Measurements from ENCODE around the gene SNAPC5. TPM values are rescaled to one million over a fixed set of nuclear protein-coding genes. Genes with fewer than 3 reads are reported as not detected.

The SNAPC5 gene
- total RNA-seq, 1 donor from 2014 or later, result 12.7 TPM

GRCh38 chr15:66484539-66485112 lies 12.9 kb downstream of the SNAPC5 start:
- no peak overlapping the region for H3K27ac Mint-ChIP-seq (ENCODE audit: unreplicated experiment)
- H2AFZ ChIP-seq (ENCODE audit: low read depth, low read length), result no peak overlapping the region
- H3K4me3 Mint-ChIP-seq (ENCODE audit: unreplicated experiment), result no peak overlapping the region
- no peak overlapping the region for H3K27ac ChIP-seq (ENCODE audit: low read depth, low read length)
- H3K9me3 ChIP-seq (ENCODE audit: insufficient read depth, low read depth, low read length), result no peaks in the 10 kb centered on the region
- no peaks in the 10 kb centered on the region for H3K9me3 Mint-ChIP-seq (ENCODE audit: unreplicated experiment)
- TF ChIP-seq CTCF (IDR thresholded peaks at IDR 0.05; ENCODE audit: insufficient read depth, low read depth, low read length) (no peak), EZH2 (IDR thresholded peaks at IDR 0.05; ENCODE audit: insufficient read depth, low read length) (no peak)
- H3K27me3 ChIP-seq (ENCODE audit: insufficient read depth, low read length), result no peaks in the 10 kb centered on the region
- H3K36me3 ChIP-seq (ENCODE audit: insufficient read depth, low read length), result peaks cover 29% of the 10 kb centered on the region
- DNase-seq (ENCODE audit: low read depth) (no peak), FAIRE-seq (no peak)
- no peak overlapping the region for H3K4me2 ChIP-seq (ENCODE audit: low read length)
- peaks cover 32% of the 10 kb centered on the region for H4K20me1 ChIP-seq (ENCODE audit: insufficient read depth, low read length)
- H3K27me3 Mint-ChIP-seq (ENCODE audit: low read depth, unreplicated experiment), result no peaks in the 10 kb centered on the region
- H3K4me3 ChIP-seq (ENCODE audit: insufficient read depth, low read depth, low read length), result no peak overlapping the region
- H3K4me1 ChIP-seq (ENCODE audit: insufficient read depth, low read length), result peaks cover 8% of the 10 kb centered on the region
- peaks cover 5% of the 10 kb centered on the region for H3K79me2 ChIP-seq (ENCODE audit: insufficient read depth, low read length)
- no peak overlapping the region for H3K9ac ChIP-seq (ENCODE audit: low read length)
- peaks cover 22% of the 10 kb centered on the region for H3K36me3 Mint-ChIP-seq (ENCODE audit: low read depth, unreplicated experiment)
- peaks cover 19% of the 10 kb centered on the region for H3K4me1 Mint-ChIP-seq (ENCODE audit: low read depth, unreplicated experiment)

GRCh38 chr15:66483131-66483566 lies 14.4 kb downstream of the SNAPC5 start:
- Histone ChIP-seq H3K4me1 (ENCODE audit: insufficient read depth, low read length) (peaks cover 8% of the 10 kb centered on the region), H3K27me3 (ENCODE audit: insufficient read depth, low read length) (no peaks in the 10 kb centered on the region), H3K36me3 (ENCODE audit: insufficient read depth, low read length) (peaks cover 22% of the 10 kb centered on the region), H3K27ac (ENCODE audit: low read depth, low read length) (no peak overlapping the region), H3K79me2 (ENCODE audit: insufficient read depth, low read length) (peaks cover 5% of the 10 kb centered on the region), H4K20me1 (ENCODE audit: insufficient read depth, low read length) (peaks cover 35% of the 10 kb centered on the region), H3K4me3 (ENCODE audit: insufficient read depth, low read depth, low read length) (no peak overlapping the region), H3K4me2 (ENCODE audit: low read length) (no peak overlapping the region), H3K9me3 (ENCODE audit: insufficient read depth, low read depth, low read length) (no peaks in the 10 kb centered on the region), H3K9ac (ENCODE audit: low read length) (no peak overlapping the region), H2AFZ (ENCODE audit: low read depth, low read length) (no peak overlapping the region)
- FAIRE-seq (no peak), DNase-seq (ENCODE audit: low read depth) (peak; percentile 77)
- Mint-ChIP-seq H3K27ac (ENCODE audit: unreplicated experiment) (no peak overlapping the region), H3K4me1 (ENCODE audit: low read depth, unreplicated experiment) (peaks cover 18% of the 10 kb centered on the region), H3K27me3 (ENCODE audit: low read depth, unreplicated experiment) (no peaks in the 10 kb centered on the region), H3K4me3 (ENCODE audit: unreplicated experiment) (no peak overlapping the region), H3K9me3 (ENCODE audit: unreplicated experiment) (no peaks in the 10 kb centered on the region), H3K36me3 (ENCODE audit: low read depth, unreplicated experiment) (peaks cover 24% of the 10 kb centered on the region)
- no peak for TF ChIP-seq EZH2 (IDR thresholded peaks at IDR 0.05; ENCODE audit: insufficient read depth, low read length)
- TF ChIP-seq CTCF (IDR thresholded peaks at IDR 0.05; ENCODE audit: insufficient read depth, low read depth, low read length), result no peak

- Histone ChIP-seq H3K4me1 (ENCODE audit: insufficient read depth, low read length) (peaks cover 8% of the 10 kb centered on the region), H3K36me3 (ENCODE audit: insufficient read depth, low read length) (peaks cover 16% of the 10 kb centered on the region), H3K27ac (ENCODE audit: low read depth, low read length) (no peak overlapping the region), H3K9me3 (ENCODE audit: insufficient read depth, low read depth, low read length) (no peaks in the 10 kb centered on the region), H3K27me3 (ENCODE audit: insufficient read depth, low read length) (no peaks in the 10 kb centered on the region), H3K4me2 (ENCODE audit: low read length) (no peak overlapping the region), H2AFZ (ENCODE audit: low read depth, low read length) (no peak overlapping the region), H3K9ac (ENCODE audit: low read length) (no peak overlapping the region), H3K79me2 (ENCODE audit: insufficient read depth, low read length) (peaks cover 9% of the 10 kb centered on the region), H3K4me3 (ENCODE audit: insufficient read depth, low read depth, low read length) (no peak overlapping the region), H4K20me1 (ENCODE audit: insufficient read depth, low read length) (peaks cover 38% of the 10 kb centered on the region)
- FAIRE-seq, result no peak
- H3K36me3 Mint-ChIP-seq (ENCODE audit: low read depth, unreplicated experiment), result peaks cover 18% of the 10 kb centered on the region
- H3K27ac Mint-ChIP-seq (ENCODE audit: unreplicated experiment), result no peak overlapping the region
- no peak for DNase-seq (ENCODE audit: low read depth)
- H3K4me3 Mint-ChIP-seq (ENCODE audit: unreplicated experiment), result no peak overlapping the region
- H3K27me3 Mint-ChIP-seq (ENCODE audit: low read depth, unreplicated experiment), result no peaks in the 10 kb centered on the region
- no peaks in the 10 kb centered on the region for H3K9me3 Mint-ChIP-seq (ENCODE audit: unreplicated experiment)
- peaks cover 18% of the 10 kb centered on the region for H3K4me1 Mint-ChIP-seq (ENCODE audit: low read depth, unreplicated experiment)
- TF ChIP-seq EZH2 (IDR thresholded peaks at IDR 0.05; ENCODE audit: insufficient read depth, low read length) (no peak), CTCF (IDR thresholded peaks at IDR 0.05; ENCODE audit: insufficient read depth, low read depth, low read length) (no peak)
These were observed 15.0 kb downstream of the SNAPC5 start for GRCh38 chr15:66482539-66482938.
